ENCODE results near the gene SMS.
"Not testable (repeated sequence)": the region's sequence is repeated elsewhere in the genome, so short reads cannot be mapped to it uniquely, and the experiment has no call there.

The SMS gene

GRCh38 chrX:21940356-21940829 lies at the start of gene SMS:
TSS of gene SMS (plus strand) at chrX:21940709. CDS start at chrX:21940825, 116 bp downstream.
- peak; percentile 15 to 48 for DNase-seq

- DNase-seq = peak; percentile 4 to 18
Measured at GRCh38 chrX:21905313-21905712, 35.2 kb upstream of the SMS start.

- no peak for DNase-seq
Measured at GRCh38 chrX:21905953-21906352, 34.6 kb upstream of the SMS start.

- no peak for DNase-seq
Measured at GRCh38 chrX:21907260-21907659, 33.2 kb upstream of the SMS start.

GRCh38 chrX:21911481-21911880 lies 29.0 kb upstream of the SMS start:
- DNase-seq = no peak

- DNase-seq = no peak
Measured at GRCh38 chrX:21912220-21912619, 28.3 kb upstream of the SMS start.

GRCh38 chrX:21912989-21913388 lies 27.5 kb upstream of the SMS start:
- no peak for DNase-seq

- DNase-seq = no peak
Measured at GRCh38 chrX:21926116-21926515, 14.4 kb upstream of the SMS start.

- no peak for DNase-seq
Measured at GRCh38 chrX:21926527-21927278, 13.8 kb upstream of the SMS start.

- DNase-seq = no peak
Measured at GRCh38 chrX:21929209-21929608, 11.3 kb upstream of the SMS start.

- no peak for DNase-seq
Measured at GRCh38 chrX:21930986-21931385, 9.5 kb upstream of the SMS start.

GRCh38 chrX:21932292-21933002 lies 8.1 kb upstream of the SMS start:
- DNase-seq = no peak

GRCh38 chrX:21933077-21933476 lies 7.4 kb upstream of the SMS start:
- DNase-seq = no peak

GRCh38 chrX:21934414-21934813 lies 6.1 kb upstream of the SMS start:
- no peak for DNase-seq

- DNase-seq = no peak
Measured at GRCh38 chrX:21939906-21940305, 603 bp upstream of the SMS start.

GRCh38 chrX:21943460-21944135 lies 3.1 kb downstream of the SMS start:
- DNase-seq = no peak

- no peak for DNase-seq
Measured at GRCh38 chrX:21944136-21944615, 3.7 kb downstream of the SMS start.

- DNase-seq = peak in 1 of 2 experiments; percentile 19
Measured at GRCh38 chrX:21946925-21947641, 6.6 kb downstream of the SMS start.

GRCh38 chrX:21947671-21948070 lies 7.2 kb downstream of the SMS start:
- DNase-seq = no peak

GRCh38 chrX:21948897-21949578 lies 8.5 kb downstream of the SMS start:
- no peak for DNase-seq

GRCh38 chrX:21949689-21950088 lies 9.2 kb downstream of the SMS start:
- DNase-seq = no peak

GRCh38 chrX:21950557-21950956 lies 10.0 kb downstream of the SMS start:
- DNase-seq = not testable (repeated sequence)
